Heart left ventricle (tissue), 16 donors: ENCODE data around the gene SEMA4F. TPM values are rescaled to one million over a fixed set of nuclear protein-coding genes. Genes with fewer than 3 reads are reported as not detected.

ENCODE experiments used
- ATAC-seq, 4 donors: fragments of 200-7000 bp; cut with Tn5 transposase; one replicate each; pipeline ENCODE4 v1.9.1; 2020 to 2022; ENCODE audit warnings: moderate library complexity in 4 of 4, mild to moderate bottlenecking in 3 of 4, moderate number of reproducible peaks in 1 of 4
- DNase-seq, 5 donors: peaks; one replicate each; pipeline ENCODE4 v3.0.0-alpha.2; 2020
- H3K27ac ChIP-seq, 12 donors: fragments of 200-600 bp; sonication (generic) in 4 of 12; one replicate each; pipeline versions ENCODE4 v1.5.0 to v1.8.0; 2016 to 2022; ENCODE audit warnings: mild to moderate bottlenecking in 2 of 12
- H3K27me3 ChIP-seq, 9 donors: fragments of 200-600 bp; sonication (generic) in 2 of 9; one replicate each; pipeline versions ENCODE4 v1.5.1 to v1.8.0; 2016 to 2022; ENCODE audit warnings: mild to moderate bottlenecking in 3 of 9
- H3K36me3 ChIP-seq, 9 donors: fragments of 200-600 bp; sonication (generic) in 2 of 9; one replicate each; pipeline versions ENCODE4 v1.5.0 to v1.8.0; 2018 to 2022; ENCODE audit warnings: mild to moderate bottlenecking in 2 of 9
- H3K4me1 ChIP-seq, 12 donors: fragments of 200-600 bp; sonication (generic) in 4 of 12; one replicate each; pipeline versions ENCODE4 v1.5.0 to v1.8.0; 2016 to 2022; ENCODE audit warnings: mild to moderate bottlenecking in 3 of 12
- H3K4me3 ChIP-seq, 12 donors: fragments of 200-600 bp; sonication (generic) in 4 of 12; one replicate each; pipeline versions ENCODE4 v1.5.0 to v1.8.0; 2017 to 2022; ENCODE audit warnings: mild to moderate bottlenecking in 9 of 12, moderate library complexity in 4 of 12
- H3K9me3 ChIP-seq, 12 donors: fragments of 200-600 bp; sonication (generic) in 4 of 12; one replicate each; pipeline versions ENCODE4 v1.5.0 to v1.8.0; 2016 to 2022; ENCODE audit warnings: mild to moderate bottlenecking in 1 of 12
- POLR2A ChIP-seq, 2 donors: fragments of 450-650 bp; IDR thresholded peaks; one replicate each; pipeline ENCODE4 v1.6.1; 2017; ENCODE audit warnings: antibody characterized with exemption in 2 of 2, mild to moderate bottlenecking in 2 of 2, moderate library complexity in 2 of 2
- WGBS, 4 donors: extraction: QIAGEN DNeasy Blood & Tissue Kit in 2 of 4; methylation state at CpG; one replicate each; pipeline versions ENCODE4 v1.1.5 to v1.1.7; 2013 to 2018; 5-methylcytosine and 5-hydroxymethylcytosine counted together
- intact Hi-C, 10 donors: fragments of 100-400 bp; cut with DNase I; formaldehyde crosslinking; loops; one replicate each; pipeline versions ENCODE4 v1.11.1 to v1.14.2; 2022
- polyA plus RNA-seq, 2 donors: library from polyadenylated mRNA; stranded (reverse); fragments of 200-250 nt; gene quantifications; one replicate each; pipeline ENCODE4 v1.2.3, GENCODE V29; 2013
- total RNA-seq, 9 donors: library from RNA; depleted of rRNA in 2 of 9; stranded (reverse); fragments of >200 nt in 2 of 9; fragmentation: NEBNext Ultra II Directional in 3 of 9; extraction: Animal tissue kit (Norgen Biotek cat#: 25700) in 3 of 9; gene quantifications; one replicate each; pipeline versions ENCODE4 v1.1.0 to v1.2.4, GENCODE V29; 2016 to 2023
- TF ChIP-seq, protein P1 (sequence below), 12 donors: fragments of 200-600 bp; sonication (generic) in 4 of 12; IDR thresholded peaks; one replicate each; pipeline versions ENCODE4 v1.5.0 to v1.8.0; 2018 to 2022; ENCODE audit warnings: antibody characterized with exemption in 12 of 12, mild to moderate bottlenecking in 5 of 12
- donor health status: ischemic (EF 13 %, LVEDD 7.1; RV severe dilation, severe dysfunction).
- donor health status: healthy with polysubstance abuse.
- donor health status: DM: no; HTN: yes; CAD: no.
- donor health status: DM: no; HTN: no; CAD: no.
- donor health status: ischemic (EF 25% LVEDD 6.9; RV normal size, moderate dysfunction).
- donor health status: ischemic (EF 25% LVEDD 5.7; RV mildly dilated, moderate dysfunction).
- donor health status: healthy.
- donor health status: DM: yes; HTN: yes; CAD: no.
- donor health status: ischemic (EF 35%, LVEDD 5.7; RV mildly dilated, moderate dysfunction).
- donor health status: nonischemic (EF 11% LVEDD 7.7; RV severe dilation, severe dysfunction).
- donor health status: DM: yes; HTN: yes; CAD: no.
- donor health status: PGD.
- donor health status: ischemic (EF 29% LVEDD 5.4; RV normal size, mild dysfunction).
- donor health status: nonischemic (EF 23%, LVEDD 6.1; RV moderate dilation, normal function).

Gene SEMA4F
- total and polyA plus RNA-seq, 11 donors: 0.95 to 4.9 (median 3.4) TPM

DNA sequence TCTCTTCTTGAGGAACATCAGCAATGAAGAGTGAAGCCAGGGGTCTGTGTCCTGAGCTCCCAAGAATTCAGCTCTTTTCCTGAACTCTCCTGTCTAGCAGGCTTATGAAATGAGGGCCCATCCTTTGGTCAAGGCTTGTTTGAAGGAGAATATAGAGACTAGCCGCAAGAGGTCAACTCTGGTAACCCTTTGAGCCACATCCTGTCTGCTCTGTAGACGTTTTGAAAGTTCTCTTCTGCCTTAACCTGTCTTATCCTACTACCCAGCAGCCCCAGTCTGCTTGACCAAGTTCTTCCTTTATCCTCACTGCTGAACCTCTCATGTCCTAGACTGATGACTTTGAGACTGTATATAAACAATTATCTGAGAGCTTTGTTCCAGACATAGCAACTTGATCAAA is 5.4 kb downstream of the SEMA4F start:
- intact Hi-C loops: no loop called here
- Histone ChIP-seq H3K36me3 (peaks cover 0 to 18% (median 6%) of the 10 kb centered on the region in 9 donors), H3K4me3 (no peak overlapping the region), H3K27me3 (no peaks in the 10 kb centered on the region), H3K27ac (no peak overlapping the region), H3K9me3 (no peaks in the 10 kb centered on the region), H3K4me1 (peaks cover 0 to 9% (median 5%) of the 10 kb centered on the region in 12 donors)
- ATAC-seq (no peak), DNase-seq (no peak)
- TF ChIP-seq, protein P1, sequence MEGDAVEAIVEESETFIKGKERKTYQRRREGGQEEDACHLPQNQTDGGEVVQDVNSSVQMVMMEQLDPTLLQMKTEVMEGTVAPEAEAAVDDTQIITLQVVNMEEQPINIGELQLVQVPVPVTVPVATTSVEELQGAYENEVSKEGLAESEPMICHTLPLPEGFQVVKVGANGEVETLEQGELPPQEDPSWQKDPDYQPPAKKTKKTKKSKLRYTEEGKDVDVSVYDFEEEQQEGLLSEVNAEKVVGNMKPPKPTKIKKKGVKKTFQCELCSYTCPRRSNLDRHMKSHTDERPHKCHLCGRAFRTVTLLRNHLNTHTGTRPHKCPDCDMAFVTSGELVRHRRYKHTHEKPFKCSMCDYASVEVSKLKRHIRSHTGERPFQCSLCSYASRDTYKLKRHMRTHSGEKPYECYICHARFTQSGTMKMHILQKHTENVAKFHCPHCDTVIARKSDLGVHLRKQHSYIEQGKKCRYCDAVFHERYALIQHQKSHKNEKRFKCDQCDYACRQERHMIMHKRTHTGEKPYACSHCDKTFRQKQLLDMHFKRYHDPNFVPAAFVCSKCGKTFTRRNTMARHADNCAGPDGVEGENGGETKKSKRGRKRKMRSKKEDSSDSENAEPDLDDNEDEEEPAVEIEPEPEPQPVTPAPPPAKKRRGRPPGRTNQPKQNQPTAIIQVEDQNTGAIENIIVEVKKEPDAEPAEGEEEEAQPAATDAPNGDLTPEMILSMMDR (IDR thresholded peaks at IDR 0.05): no peak
- TF ChIP-seq POLR2A (IDR thresholded peaks at IDR 0.05): no peak
- WGBS, 4 donors: 66 to 74% (median 70%) methylated on average over 2 of the region's 2 CpGs

DNA sequence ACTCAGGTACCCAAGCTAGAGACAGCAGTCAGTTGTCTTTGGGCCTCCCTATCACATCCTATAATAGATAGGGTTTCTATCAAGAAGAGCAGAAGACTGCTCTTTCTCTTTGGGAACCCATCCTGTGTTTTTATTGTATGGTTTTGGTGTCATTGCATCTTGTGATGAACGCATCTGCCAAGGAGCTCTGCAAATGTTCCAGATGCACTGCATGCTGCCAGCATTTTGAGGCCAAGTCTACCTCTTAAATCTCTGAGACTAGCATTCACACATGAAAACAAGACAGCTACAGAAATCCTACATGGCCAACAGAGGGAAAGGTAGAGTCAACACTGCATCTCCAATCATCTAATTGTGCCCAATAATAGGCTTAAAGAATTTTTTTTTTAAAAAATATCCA is 14.0 kb downstream of the SEMA4F start:
- H3K27me3 ChIP-seq: no peaks in the 10 kb centered on the region
- no peak for ATAC-seq
- no peak overlapping the region for H3K4me3 ChIP-seq
- no peak for DNase-seq
- H3K36me3 ChIP-seq: peaks cover 0 to 5% (median 0%) of the 10 kb centered on the region in 9 donors
- TF ChIP-seq POLR2A (IDR thresholded peaks at IDR 0.05): no peak
- TF ChIP-seq, protein P1 (IDR thresholded peaks at IDR 0.05): no peak
- intact Hi-C loops: no loop called here
- H3K9me3 ChIP-seq: no peaks in the 10 kb centered on the region
- H3K4me1 ChIP-seq: no peaks in the 10 kb centered on the region
- WGBS, 4 donors: 90 to 97% (median 93%) methylated on average over 1 of the region's 1 CpG
- no peak overlapping the region for H3K27ac ChIP-seq

DNA sequence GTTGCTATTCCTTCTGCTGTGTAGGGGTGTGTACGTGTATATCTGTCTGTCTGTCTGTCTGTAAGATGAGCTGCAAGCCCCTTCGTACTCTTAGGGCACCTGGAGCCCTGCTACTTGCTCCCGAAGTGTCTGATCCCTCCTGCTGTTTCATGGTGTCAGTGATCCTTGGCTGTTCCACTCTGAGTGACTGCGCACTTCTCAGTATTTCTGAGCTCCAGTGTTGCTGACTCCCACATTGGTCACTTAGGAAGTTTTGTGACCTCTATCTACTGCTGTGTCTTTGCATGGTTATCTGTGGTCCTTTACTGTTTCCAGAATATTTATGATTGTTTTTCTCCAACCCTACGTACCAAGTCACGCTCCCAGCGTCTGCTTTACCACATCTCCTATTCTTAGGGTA is 16.2 kb downstream of the SEMA4F start:
- Histone ChIP-seq H3K27ac (no peak overlapping the region), H3K9me3 (no peaks in the 10 kb centered on the region), H3K27me3 (no peaks in the 10 kb centered on the region), H3K36me3 (peaks cover 0 to 20% (median 6%) of the 10 kb centered on the region in 9 donors), H3K4me3 (no peak overlapping the region), H3K4me1 (no peaks in the 10 kb centered on the region)
- ATAC-seq (no peak), DNase-seq (no peak)
- intact Hi-C loops: no loop called here
- TF ChIP-seq, protein P1 (IDR thresholded peaks at IDR 0.05): no peak
- no peak for TF ChIP-seq POLR2A (IDR thresholded peaks at IDR 0.05)
- WGBS, 4 donors: 94 to 98% (median 95%) methylated on average over 6 to 7 of the region's 7 CpGs

DNA sequence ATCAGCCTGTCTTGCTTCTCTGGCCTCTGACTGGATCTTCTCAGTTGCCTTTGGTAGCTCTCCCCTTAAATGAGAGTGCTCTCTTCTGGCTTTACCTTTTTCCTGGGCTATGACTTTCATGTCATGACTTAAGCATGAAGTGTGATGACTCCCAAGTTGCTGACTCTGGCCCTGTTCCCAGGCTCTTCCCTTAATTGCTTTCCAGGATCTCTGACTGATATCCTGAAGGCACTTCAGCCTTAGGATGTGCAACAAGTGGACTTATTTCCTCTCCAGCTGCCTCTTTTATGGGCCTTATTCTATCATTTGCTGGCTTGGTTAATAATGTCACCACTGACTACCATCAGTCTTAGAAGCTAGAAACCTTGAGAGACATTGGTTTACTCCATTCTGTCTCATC is 17.4 kb downstream of the SEMA4F start:
- Histone ChIP-seq H3K9me3 (no peaks in the 10 kb centered on the region), H3K4me3 (no peak overlapping the region), H3K36me3 (peaks cover 0 to 32% (median 16%) of the 10 kb centered on the region in 9 donors), H3K4me1 (no peaks in the 10 kb centered on the region), H3K27me3 (no peaks in the 10 kb centered on the region), H3K27ac (no peak overlapping the region)
- TF ChIP-seq, protein P1 (IDR thresholded peaks at IDR 0.05): no peak
- ATAC-seq (no peak), DNase-seq (no peak)
- intact Hi-C loops: no loop called here
